ENCODE results near the gene MED25. TPM values are rescaled to one million over a fixed set of nuclear protein-coding genes. Genes with fewer than 3 reads are reported as not detected.
A peak's percentile ranks its signal among the peaks of the same experiment; 100 is the strongest.

The MED25 gene
- total and polyA plus RNA-seq, 2 of the 8 experiments (the other 6 are each of a cell fraction or from before 2014, with no cell fraction given) = 21.6 to 71.4 TPM

GRCh38 chr19:49775742-49776370 is 42.2 kb upstream of the MED25 start:
- Histone ChIP-seq H2AFZ (ENCODE audit: low read length) (no peak overlapping the region), H3K27me3 (replicated peaks in 1 of 4; ENCODE audit: control insufficient read depth in 3 of 4, extremely low read depth in 1 of 4, insufficient read depth in 3 of 4, low read length in 3 of 4) (no peaks in the 10 kb centered on the region), H3K79me2 (ENCODE audit: control insufficient read depth in 1 of 2, insufficient read depth in 2 of 2, low read length in 2 of 2) (no peaks in the 10 kb centered on the region; a peak in 1 of 4 replicates), H4K8ac (ENCODE audit: extremely low read depth, insufficient read depth, low read length) (no peak overlapping the region), H2BK12ac (ENCODE audit: low read depth, low read length) (no peak overlapping the region), H3K4me3 (ENCODE audit: extremely low read depth in 1 of 4, insufficient read depth in 2 of 4, low read depth in 3 of 4, low read length in 4 of 4) (no peak overlapping the region), H3K27ac (ENCODE audit: low read depth, low read length) (no peak overlapping the region), H3K23ac (ENCODE audit: insufficient read length) (no peak overlapping the region), H3K9me3 (ENCODE audit: insufficient read depth in 2 of 2, low read depth in 1 of 2, low read length in 1 of 2) (no peaks in the 10 kb centered on the region), H3K4ac (replicated peaks; ENCODE audit: insufficient read length, low read depth, low read length) (no peak overlapping the region), H3K56ac (replicated peaks; ENCODE audit: insufficient read length, low read depth, low read length) (no peak overlapping the region), H2BK120ac (replicated peaks; ENCODE audit: low read depth, low read length) (no peak overlapping the region), H2BK15ac (ENCODE audit: low read length) (no peak overlapping the region), H4K20me1 (replicated peaks in 1 of 2; ENCODE audit: control insufficient read depth in 1 of 2, insufficient read depth in 2 of 2, low read length in 2 of 2) (peaks cover 3 to 10% of the 10 kb centered on the region in 2 experiments), H3K14ac (ENCODE audit: insufficient read length) (no peak overlapping the region), H4K91ac (replicated peaks; ENCODE audit: insufficient read length, low read length) (no peak overlapping the region), H3K79me1 (ENCODE audit: low read depth, low read length) (peaks cover 24% of the 10 kb centered on the region), H3K23me2 (ENCODE audit: low read depth, low read length) (no peaks in the 10 kb centered on the region; the same call in 1 of the 2 replicates), H2AK5ac (ENCODE audit: low read depth, low read length) (0 out of 2 replicates have a peak overlapping the region, but pooled peaks have one; percentile 53), H3K18ac (ENCODE audit: extremely low read depth, low read length) (no peak overlapping the region), H3K36me3 (ENCODE audit: control insufficient read depth in 2 of 4, insufficient read depth in 4 of 4, low read length in 3 of 4) (no peaks in the 10 kb centered on the region; a peak in 1 of 8 replicates), H3K4me2 (ENCODE audit: insufficient read depth in 1 of 2, low read depth in 2 of 2, low read length in 2 of 2) (no peak overlapping the region), H4K5ac (ENCODE audit: insufficient read length, low read depth, low read length) (no peak overlapping the region), H2BK5ac (ENCODE audit: low read depth, low read length) (no peak overlapping the region), H2BK20ac (ENCODE audit: low read length) (no peak overlapping the region), H3K9ac (replicated peaks in 1 of 4; ENCODE audit: extremely low read depth in 1 of 4, low read depth in 3 of 4, low read length in 3 of 4) (no peak overlapping the region), H3K4me1 (replicated peaks in 1 of 4; ENCODE audit: control insufficient read depth in 3 of 4, insufficient read depth in 4 of 4, low read length in 3 of 4) (no peaks in the 10 kb centered on the region)
- no peak for DNase-seq (ENCODE audit: low read depth in 1 of 2, low spot score in 2 of 2)
- CTCF ChIA-PET (ENCODE audit: partially characterized antibody) = interaction anchor here (1.8 kb wide), 1 partner anchor 18 kb away, joined by 5 read pairs; no protein-coding TSS in a partner anchor
- no peak for TF ChIP-seq TBP (IDR thresholded peaks at IDR 0.05; ENCODE audit: low read depth, low read length)
- TF ChIP-seq FOSL1 (IDR thresholded peaks at IDR 0.05; ENCODE audit: insufficient read depth, low read depth, low read length) = no peak
- no peak for TF ChIP-seq KDM5A (IDR thresholded peaks at IDR 0.05; ENCODE audit: low read length)
- no peak for TF ChIP-seq JUND (IDR thresholded peaks at IDR 0.05; ENCODE audit: low read length)
- no peak for TF ChIP-seq KDM4A (IDR thresholded peaks at IDR 0.05; ENCODE audit: low read depth, low read length, severe bottlenecking)
- no peak for TF ChIP-seq POU5F1 (IDR thresholded peaks at IDR 0.05; ENCODE audit: low read depth, low read length)
- no peak for TF ChIP-seq RBBP5 (IDR thresholded peaks at IDR 0.05; ENCODE audit: borderline replicate concordance, low read depth, low read length)
- WGBS, 2 experiments (ENCODE audit: extremely low coverage in 1 of 2, insufficient coverage in 1 of 2, insufficient read length in 1 of 2, insufficient replicate concordance in 2 of 2, low coverage in 1 of 2, low lambda C conversion rate in 2 of 2, missing lambda C conversion rate in 1 of 2) = 92% methylated on average over 13 of the region's 20 CpGs; no CpG with 5 or more reads in 1 of the 2 experiments
- POLR2A ChIA-PET (ENCODE audit: partially characterized antibody) = interaction anchor here (1.0 to 2.5 kb wide), 3 partner anchors 9 to 87 kb away, joined by 3 to 7 read pairs (median 7); partner anchors contain the start of gene AP2A1
- no peak for FAIRE-seq
